ENCODE results near the gene SH3BP2. TPM values are rescaled to one million over a fixed set of nuclear protein-coding genes. Genes with fewer than 3 reads are reported as not detected.

Gene SH3BP2
- 27.8 TPM for polyA plus RNA-seq (2012; ENCODE audit: missing spikeins)

DNA sequence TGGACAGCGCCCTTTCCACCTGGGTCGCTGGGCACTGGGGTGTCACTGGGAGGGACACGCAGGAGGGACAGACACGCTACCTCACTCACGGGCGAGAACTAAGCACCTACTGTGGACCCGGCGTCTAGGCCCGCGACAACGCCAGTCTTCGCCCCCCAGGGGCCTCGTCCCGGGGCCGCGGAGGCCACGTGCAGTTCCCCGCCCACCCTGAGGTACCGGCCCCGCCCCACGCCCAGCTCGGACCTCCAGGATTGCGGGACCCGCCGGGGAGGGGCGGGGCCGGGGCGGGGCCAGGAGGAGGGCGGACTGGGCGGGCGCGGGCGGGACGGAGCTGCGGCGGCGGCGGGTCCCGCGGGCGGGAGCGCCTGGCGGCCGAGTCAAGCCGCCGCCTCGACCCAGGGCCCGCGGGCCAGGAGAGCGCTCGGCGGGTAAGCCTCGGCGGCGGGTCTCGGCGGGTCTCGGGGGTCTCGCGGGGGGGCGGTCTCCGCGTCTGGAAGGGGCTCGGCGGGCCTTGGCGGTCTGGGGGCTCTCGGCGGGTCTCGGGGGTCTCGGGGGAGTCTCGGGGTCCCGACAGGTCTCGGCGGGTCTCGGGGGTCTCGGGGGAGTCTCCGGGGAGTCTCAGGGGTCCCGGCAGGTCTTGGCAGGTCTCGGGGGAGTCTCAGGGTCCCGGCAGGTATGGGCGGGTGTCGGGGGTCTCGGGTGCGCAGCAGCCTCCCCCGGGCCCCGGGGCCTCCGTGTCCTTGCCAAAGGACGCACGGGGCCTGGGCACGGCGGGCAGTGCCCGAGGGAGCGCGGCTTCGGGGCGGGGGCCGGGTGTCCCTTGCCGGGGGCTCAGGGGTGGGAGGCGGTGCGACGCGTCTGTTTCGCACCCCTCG lies at the start of gene SH3BP2:
Gene SH3BP2, plus strand, starts transcription at position 375 of the 875 bp plus-strand sequence. CDS start 27,533 bp downstream, outside the sequence.
- DNase-seq (ENCODE audit: insufficient read length), result peak; percentile 76
- peak; percentile 78 for FAIRE-seq
- no peak for TF ChIP-seq TAF1 (IDR thresholded peaks at IDR 0.05; ENCODE audit: borderline replicate concordance, low read depth, low read length)
- TF ChIP-seq POLR2A (IDR thresholded peaks at IDR 0.05; ENCODE audit: low read depth, low read length), result no peak
- no peak for TF ChIP-seq POLR2AphosphoS5 (IDR thresholded peaks at IDR 0.05; ENCODE audit: low read depth, low read length)

- DNase-seq (ENCODE audit: insufficient read length) (no peak), FAIRE-seq (peak; percentile 69)
- TF ChIP-seq POLR2AphosphoS5 (IDR thresholded peaks at IDR 0.05; ENCODE audit: low read depth, low read length) (0 out of 2 replicates have a peak, but pooled peaks have one; percentile 18), TAF1 (IDR thresholded peaks at IDR 0.05; ENCODE audit: borderline replicate concordance, low read depth, low read length) (no peak), POLR2A (IDR thresholded peaks at IDR 0.05; ENCODE audit: low read depth, low read length) (no peak)
These were observed 49.1 kb upstream of the SH3BP2 start for GRCh38 chr4:2743518-2744445.

- TF ChIP-seq POLR2A (IDR thresholded peaks at IDR 0.05; ENCODE audit: low read depth, low read length), result no peak
- no peak for TF ChIP-seq POLR2AphosphoS5 (IDR thresholded peaks at IDR 0.05; ENCODE audit: low read depth, low read length)
- TF ChIP-seq TAF1 (IDR thresholded peaks at IDR 0.05; ENCODE audit: borderline replicate concordance, low read depth, low read length), result no peak
- FAIRE-seq (peak; percentile 77), DNase-seq (ENCODE audit: insufficient read length) (no peak)
These were observed 48.2 kb upstream of the SH3BP2 start for GRCh38 chr4:2744576-2745270.

GRCh38 chr4:2745516-2745915 lies 47.4 kb upstream of the SH3BP2 start:
- no peak for TF ChIP-seq TAF1 (IDR thresholded peaks at IDR 0.05; ENCODE audit: borderline replicate concordance, low read depth, low read length)
- FAIRE-seq (no peak), DNase-seq (ENCODE audit: insufficient read length) (no peak)

DNA sequence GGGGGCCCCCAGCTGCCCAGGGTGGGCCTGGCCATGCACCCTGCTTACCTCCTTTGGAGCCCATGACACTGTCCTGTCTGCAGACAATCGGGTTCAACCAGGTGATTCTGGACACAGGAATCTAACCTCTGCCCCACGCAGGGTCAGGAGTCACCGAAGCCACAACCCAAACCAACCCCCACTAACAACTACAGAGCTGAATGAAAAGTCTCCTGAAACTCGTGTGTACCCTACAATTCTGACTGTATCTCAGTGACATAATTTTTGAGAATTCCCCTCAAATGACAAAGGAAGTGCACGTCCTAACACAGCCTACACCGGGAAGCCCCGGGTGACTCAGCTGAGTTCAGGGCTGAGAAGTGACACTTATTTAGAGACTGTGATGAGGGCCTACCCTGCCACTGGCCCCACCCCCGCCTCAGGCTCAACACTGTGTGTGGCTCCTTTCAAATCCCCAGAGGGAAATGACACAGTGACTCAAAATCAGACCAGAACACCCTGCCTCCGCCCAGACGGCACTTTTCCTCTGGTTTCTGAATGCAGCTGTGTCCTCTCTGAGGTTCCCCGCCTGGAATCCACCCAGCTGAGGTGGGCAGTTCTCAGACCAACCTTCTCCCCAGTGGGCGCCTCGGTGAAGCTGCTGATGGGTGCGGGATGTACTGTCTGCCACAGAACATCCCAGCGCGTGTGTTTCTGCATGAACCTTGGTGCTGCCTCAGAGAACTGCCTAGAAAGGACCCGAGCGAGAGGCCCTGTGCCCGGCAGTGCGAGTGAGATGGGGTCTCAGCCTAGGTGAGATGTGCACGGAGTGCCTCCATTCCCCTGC lies 46.7 kb upstream of the SH3BP2 start:
- peak; percentile 86 for DNase-seq (ENCODE audit: insufficient read length)
- 0 out of 2 replicates have a peak, but pooled peaks have one; percentile 34 for TF ChIP-seq TAF1 (IDR thresholded peaks at IDR 0.05; ENCODE audit: borderline replicate concordance, low read depth, low read length)
- peak; percentile 76; the same call in 1 of the 2 replicates for TF ChIP-seq POLR2AphosphoS5 (IDR thresholded peaks at IDR 0.05; ENCODE audit: low read depth, low read length)
- TF ChIP-seq POLR2A (IDR thresholded peaks at IDR 0.05; ENCODE audit: low read depth, low read length), result peak; percentile 68
- FAIRE-seq, result peak; percentile 100

DNA sequence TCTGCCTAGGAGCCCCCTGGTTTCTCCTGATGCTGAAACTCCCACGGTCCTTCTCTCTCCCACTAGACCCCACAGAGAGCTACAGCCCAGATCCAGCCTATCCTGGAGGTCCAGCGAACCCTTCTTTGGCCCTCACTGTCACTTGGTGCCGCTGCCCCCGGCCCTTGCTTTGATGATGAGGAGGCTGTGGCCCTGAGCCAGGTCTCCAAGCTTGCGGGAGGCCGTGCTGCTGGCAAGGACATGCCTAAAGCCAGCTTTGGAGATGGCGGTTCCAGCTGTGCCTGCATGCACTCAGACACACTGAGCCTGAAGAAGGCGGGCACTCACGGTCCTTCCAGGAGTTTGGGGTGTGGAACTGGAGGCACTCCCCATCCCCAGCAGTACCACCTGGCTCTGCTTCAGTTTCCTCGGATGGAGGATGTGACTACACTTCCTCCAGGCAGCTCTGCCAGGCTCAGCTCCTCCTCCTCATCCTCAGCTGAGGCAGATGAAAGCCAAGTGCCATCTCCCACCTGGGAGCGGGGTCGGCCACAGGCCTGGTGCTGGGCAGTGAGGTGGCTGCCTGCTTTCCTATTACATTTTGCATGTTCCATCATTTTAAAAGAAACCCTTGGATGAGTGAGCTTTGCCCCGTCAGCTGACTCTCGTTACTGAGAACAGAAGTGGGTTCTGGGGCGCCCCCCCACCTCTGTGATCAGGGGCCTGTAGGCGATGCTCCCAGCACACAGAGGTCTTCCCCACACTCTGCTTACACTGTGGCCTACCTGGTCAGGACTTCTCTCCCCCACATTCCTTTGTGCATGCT lies 45.8 kb upstream of the SH3BP2 start:
- DNase-seq (ENCODE audit: insufficient read length) (no peak), FAIRE-seq (no peak)
- no peak for TF ChIP-seq POLR2AphosphoS5 (IDR thresholded peaks at IDR 0.05; ENCODE audit: low read depth, low read length)
- TF ChIP-seq POLR2A (IDR thresholded peaks at IDR 0.05; ENCODE audit: low read depth, low read length), result no peak; the same call in 1 of the 2 replicates
- no peak for TF ChIP-seq TAF1 (IDR thresholded peaks at IDR 0.05; ENCODE audit: borderline replicate concordance, low read depth, low read length)

GRCh38 chr4:2750719-2751605 lies 41.9 kb upstream of the SH3BP2 start:
- FAIRE-seq (no peak), DNase-seq (ENCODE audit: insufficient read length) (no peak)

GRCh38 chr4:2753436-2753835 lies 39.4 kb upstream of the SH3BP2 start:
- TF ChIP-seq POLR2AphosphoS5 (IDR thresholded peaks at IDR 0.05; ENCODE audit: low read depth, low read length), result no peak
- no peak for TF ChIP-seq POLR2A (IDR thresholded peaks at IDR 0.05; ENCODE audit: low read depth, low read length)
- no peak for TF ChIP-seq TAF1 (IDR thresholded peaks at IDR 0.05; ENCODE audit: borderline replicate concordance, low read depth, low read length)
- DNase-seq (ENCODE audit: insufficient read length) (no peak), FAIRE-seq (no peak)

More at GRCh38 chr4:2750719-2751605, 41.9 kb upstream of the SH3BP2 start:
- TF ChIP-seq TAF1 (IDR thresholded peaks at IDR 0.05; ENCODE audit: borderline replicate concordance, low read depth, low read length) (no peak), POLR2AphosphoS5 (IDR thresholded peaks at IDR 0.05; ENCODE audit: low read depth, low read length) (no peak), POLR2A (IDR thresholded peaks at IDR 0.05; ENCODE audit: low read depth, low read length) (no peak)
